Suprapubic skin (tissue), 4 donors: Measurements from ENCODE around the gene DNAH17. TPM values are rescaled to one million over a fixed set of nuclear protein-coding genes. Genes with fewer than 3 reads are reported as not detected.

ENCODE experiments used
- DNase-seq, 2 donors: peaks; one replicate each; pipeline ENCODE4 v3.0.0-alpha.2; 2019; ENCODE audit warnings: low spot score in 2 of 2
- H3K27ac ChIP-seq: fragments of 200-600 bp; sonication (generic); one replicate; pipeline ENCODE4 v1.5.1; 2019
- H3K27me3 ChIP-seq: fragments of 200-600 bp; sonication (generic); one replicate; pipeline ENCODE4 v1.5.1; 2019
- H3K36me3 ChIP-seq: fragments of 200-600 bp; sonication (generic); one replicate; pipeline ENCODE4 v1.5.1; 2019
- H3K4me1 ChIP-seq: fragments of 200-600 bp; sonication (generic); one replicate; pipeline ENCODE4 v1.5.1; 2019
- H3K4me3 ChIP-seq: fragments of 200-600 bp; sonication (generic); one replicate; pipeline ENCODE4 v1.5.1; 2019; ENCODE audit warnings: mild to moderate bottlenecking
- H3K9me3 ChIP-seq: fragments of 200-600 bp; sonication (generic); one replicate; pipeline ENCODE4 v1.5.1; 2019
- CTCF ChIP-seq, 2 donors: fragments of 200-600 bp in 1 of 2; fragments of 450-650 bp in 1 of 2; sonication (generic) in 1 of 2; IDR thresholded peaks; one replicate each; pipeline ENCODE4 v1.5.1; 2016 to 2019; ENCODE audit warnings: antibody characterized with exemption in 2 of 2, mild to moderate bottlenecking in 1 of 2, moderate library complexity in 1 of 2
- EP300 ChIP-seq: sonication (generic); formaldehyde crosslinking; IDR thresholded peaks from one replicate; pipeline ENCODE4 v1.6.1; 2017; ENCODE audit warnings: antibody characterized with exemption
- POLR2A ChIP-seq, 2 donors: fragments of 450-650 bp; IDR thresholded peaks; one replicate each; pipeline ENCODE4 v1.6.1; 2017; ENCODE audit warnings: antibody characterized with exemption in 2 of 2, mild to moderate bottlenecking in 2 of 2, moderate library complexity in 2 of 2
- POLR2AphosphoS5 ChIP-seq, 3 donors: sonication (generic); formaldehyde crosslinking; IDR thresholded peaks; one replicate each; pipeline ENCODE4 v1.6.1; 2017; ENCODE audit warnings: antibody characterized with exemption in 3 of 3
- WGBS: methylation state at CpG from one replicate; pipeline ENCODE4 v1.1.5; 2018; 5-methylcytosine and 5-hydroxymethylcytosine counted together
- total RNA-seq, 4 donors: library from RNA; depleted of rRNA; stranded (reverse); fragments of >200 nt; gene quantifications; one replicate each; pipeline ENCODE4 v1.1.0, GENCODE V29; 2016

DNAH17 gene
- 1 to 10 TPM; 3.7 to 6.7 (median 5.2) TPM for total RNA-seq

GRCh38 chr17:78577296-78577695, at the start of gene DNAH17:
Gene DNAH17, minus strand, starts transcription at chr17:78577396. Its CDS starts 2,339 bp downstream, at chr17:78575057.
- no peaks in the 10 kb centered on the region for H3K9me3 ChIP-seq
- no peak for TF ChIP-seq EP300
- TF ChIP-seq POLR2AphosphoS5 (IDR thresholded peaks at IDR 0.05): no peak
- TF ChIP-seq POLR2A (IDR thresholded peaks at IDR 0.05): no peak
- no peak for TF ChIP-seq CTCF (IDR thresholded peaks at IDR 0.05)
- no peaks in the 10 kb centered on the region for H3K36me3 ChIP-seq
- H3K4me3 ChIP-seq: no peak within 1 kb of the TSS
- H3K27ac ChIP-seq: no peak within 1 kb of the TSS
- WGBS: 90% methylated on average over 7 of the region's 9 CpGs
- peaks cover 7% of the 10 kb centered on the region for H3K27me3 ChIP-seq
- DNase-seq: no peak
- H3K4me1 ChIP-seq: peaks cover 2% of the 10 kb centered on the region

GRCh38 chr17:78624324-78625151, 47.3 kb upstream of the DNAH17 start:
- Histone ChIP-seq H3K4me1 (no peaks in the 10 kb centered on the region), H3K27ac (no peak overlapping the region), H3K9me3 (no peaks in the 10 kb centered on the region), H3K36me3 (no peaks in the 10 kb centered on the region), H3K4me3 (no peak overlapping the region), H3K27me3 (no peaks in the 10 kb centered on the region)
- 69% methylated on average over 14 of the region's 14 CpGs for WGBS
- no peak for DNase-seq
- TF ChIP-seq POLR2A (IDR thresholded peaks at IDR 0.05) (no peak), POLR2AphosphoS5 (IDR thresholded peaks at IDR 0.05) (no peak), CTCF (IDR thresholded peaks at IDR 0.05) (no peak), EP300 (no peak)

GRCh38 chr17:78623541-78623940, 46.3 kb upstream of the DNAH17 start:
- H3K27me3 ChIP-seq: no peaks in the 10 kb centered on the region
- no peak overlapping the region for H3K27ac ChIP-seq
- H3K4me1 ChIP-seq: no peaks in the 10 kb centered on the region
- H3K4me3 ChIP-seq: no peak overlapping the region
- no peak for TF ChIP-seq EP300
- no peak for TF ChIP-seq CTCF (IDR thresholded peaks at IDR 0.05)
- TF ChIP-seq POLR2AphosphoS5 (IDR thresholded peaks at IDR 0.05): no peak
- WGBS: 87% methylated on average over 12 of the region's 12 CpGs
- no peak for DNase-seq
- H3K9me3 ChIP-seq: no peaks in the 10 kb centered on the region
- H3K36me3 ChIP-seq: no peaks in the 10 kb centered on the region

- no peak for DNase-seq
- Histone ChIP-seq H3K9me3 (no peaks in the 10 kb centered on the region), H3K4me1 (peaks cover 2% of the 10 kb centered on the region), H3K27ac (no peak overlapping the region), H3K36me3 (no peaks in the 10 kb centered on the region), H3K4me3 (no peak overlapping the region), H3K27me3 (no peaks in the 10 kb centered on the region)
- 76% methylated on average over 23 of the region's 26 CpGs for WGBS
- no peak for TF ChIP-seq EP300
- no peak for TF ChIP-seq POLR2A (IDR thresholded peaks at IDR 0.05)
- no peak for TF ChIP-seq POLR2AphosphoS5 (IDR thresholded peaks at IDR 0.05)
- TF ChIP-seq CTCF (IDR thresholded peaks at IDR 0.05): no peak
Observed at GRCh38 chr17:78622491-78623265, 45.5 kb upstream of the DNAH17 start.
